ENCODE data around the gene LRP1B.

LRP1B gene

GRCh38 chr2:141323571-141323970 lies 807.2 kb downstream of the LRP1B start:
- no peak for DNase-seq (ENCODE audit: low read depth)
- H3K4me3 ChIP-seq (ENCODE audit: low read depth, low read length), result no peak overlapping the region

- no peak overlapping the region for H3K4me3 ChIP-seq (ENCODE audit: low read depth, low read length)
- no peak for DNase-seq (ENCODE audit: low read depth)
Observed at GRCh38 chr2:141317986-141318385, 812.8 kb downstream of the LRP1B start.

DNA sequence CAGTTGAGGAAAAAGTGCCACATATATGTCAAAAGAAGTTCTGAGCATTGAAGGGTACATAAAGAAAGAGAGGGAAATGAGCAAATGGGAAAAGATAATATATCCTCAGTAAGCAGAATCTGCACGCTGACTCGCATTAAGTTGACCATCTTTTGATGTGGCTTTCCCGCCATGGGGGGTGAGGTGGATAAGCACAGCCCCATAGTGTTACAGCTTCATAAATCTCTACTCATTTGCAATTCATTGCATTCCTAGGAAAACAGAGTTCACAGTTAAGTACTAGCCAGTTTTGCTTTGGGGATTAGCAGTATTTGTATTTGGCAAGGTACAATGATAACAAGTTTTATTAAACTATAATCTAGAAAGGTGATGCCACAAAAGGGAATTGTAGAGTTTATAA lies 814.2 kb downstream of the LRP1B start:
- no peak for DNase-seq (ENCODE audit: low read depth)
- no peak overlapping the region for H3K4me3 ChIP-seq (ENCODE audit: low read depth, low read length)

- H3K4me3 ChIP-seq (ENCODE audit: low read depth, low read length), result no peak overlapping the region
- no peak for DNase-seq (ENCODE audit: low read depth)
Observed at GRCh38 chr2:141316103-141316502, 814.7 kb downstream of the LRP1B start.

DNA sequence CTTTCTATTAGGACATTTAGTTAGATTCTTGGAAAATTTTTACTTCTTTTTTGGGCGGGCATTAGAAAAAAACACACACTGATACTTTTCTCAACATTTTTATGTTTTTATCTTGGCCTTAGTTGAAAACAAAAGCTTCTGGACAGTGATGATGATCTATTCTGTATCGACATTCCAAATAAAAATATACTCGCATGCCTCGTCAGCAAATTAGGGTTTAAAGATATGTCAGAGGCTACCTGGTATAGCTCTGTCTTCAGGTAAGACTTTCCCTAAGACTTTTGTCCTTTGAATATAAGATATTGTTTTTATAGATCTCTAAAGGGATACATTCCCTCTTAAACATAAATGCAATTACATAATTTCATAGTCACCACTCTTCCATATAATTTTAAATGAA lies 816.8 kb downstream of the LRP1B start:
- no peak overlapping the region for H3K4me3 ChIP-seq (ENCODE audit: low read depth, low read length)
- no peak for DNase-seq (ENCODE audit: low read depth)

- no peak for DNase-seq (ENCODE audit: low read depth)
- no peak overlapping the region for H3K4me3 ChIP-seq (ENCODE audit: low read depth, low read length)
Observed at GRCh38 chr2:141311430-141311829, 819.4 kb downstream of the LRP1B start.

GRCh38 chr2:141306368-141306767 lies 824.4 kb downstream of the LRP1B start:
- no peak for DNase-seq (ENCODE audit: low read depth)
- no peak overlapping the region for H3K4me3 ChIP-seq (ENCODE audit: low read depth, low read length)

DNA sequence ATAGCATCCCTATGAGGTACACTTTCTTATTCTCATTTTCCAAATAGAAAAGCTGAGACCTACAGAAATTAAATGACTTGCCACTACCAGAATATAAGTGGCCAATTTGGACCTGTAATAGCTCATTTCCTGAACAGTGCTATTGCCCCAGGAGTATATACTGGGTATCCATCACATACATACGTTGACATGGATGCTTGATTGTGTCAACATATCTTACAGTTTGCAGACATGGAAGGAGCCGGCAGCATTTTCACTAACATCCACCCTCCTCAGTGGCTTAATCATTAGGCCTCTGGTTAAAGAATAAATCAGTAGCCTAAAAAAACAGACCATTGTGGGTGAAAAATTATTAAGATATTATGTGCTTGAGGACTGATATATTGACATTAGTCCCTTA lies 829.3 kb downstream of the LRP1B start:
- H3K4me3 ChIP-seq (ENCODE audit: low read depth, low read length), result no peak overlapping the region
- no peak for DNase-seq (ENCODE audit: low read depth)

DNA sequence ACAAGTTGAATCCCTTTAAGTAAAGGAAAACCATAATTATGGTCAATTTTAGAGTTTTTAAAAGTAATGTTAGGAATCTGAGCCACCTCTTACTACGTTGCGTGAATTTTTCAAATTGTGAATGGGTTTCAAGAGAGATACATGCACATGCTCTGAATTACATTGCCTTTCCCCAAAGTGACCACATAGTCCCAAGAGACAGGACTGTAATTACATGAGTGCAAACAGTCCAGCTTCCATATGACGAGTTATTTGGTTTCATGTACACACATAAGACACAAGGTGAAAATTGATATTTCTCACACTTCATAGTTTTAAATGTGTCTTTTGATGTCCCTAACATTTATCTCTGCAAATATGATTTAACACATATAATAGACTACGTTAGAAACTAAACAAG lies 850.8 kb downstream of the LRP1B start:
- no peak overlapping the region for H3K4me3 ChIP-seq (ENCODE audit: low read depth, low read length)
- no peak for DNase-seq (ENCODE audit: low read depth)

- H3K4me3 ChIP-seq (ENCODE audit: low read depth, low read length), result no peak overlapping the region
- no peak for DNase-seq (ENCODE audit: low read depth)
Observed at GRCh38 chr2:141271346-141271745, 859.5 kb downstream of the LRP1B start.

DNA sequence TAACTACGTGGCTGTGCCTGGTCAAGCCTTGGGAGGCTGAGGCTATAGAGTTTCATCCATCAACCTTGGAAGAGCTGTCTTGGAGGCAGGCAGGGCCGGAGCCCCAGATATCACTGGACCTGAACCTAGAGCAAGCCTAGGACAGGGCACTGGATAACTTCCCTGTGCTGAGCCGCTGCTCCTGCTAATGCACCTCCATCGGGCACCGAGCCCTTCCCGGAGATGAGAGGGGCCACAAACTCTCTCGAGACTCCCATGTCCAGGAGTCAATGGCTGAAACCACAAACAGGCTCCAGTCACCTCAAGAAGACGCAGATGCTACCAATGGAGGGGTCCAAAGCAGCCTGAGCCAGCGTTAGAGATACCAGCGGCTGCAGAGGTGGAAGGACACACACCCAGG lies 866.0 kb downstream of the LRP1B start:
- no peak overlapping the region for H3K4me3 ChIP-seq (ENCODE audit: low read depth, low read length)
- DNase-seq (ENCODE audit: low read depth), result no peak

- H3K4me3 ChIP-seq (ENCODE audit: low read depth, low read length), result no peak overlapping the region
- no peak for DNase-seq (ENCODE audit: low read depth)
Observed at GRCh38 chr2:141260911-141261310, 869.9 kb downstream of the LRP1B start.

DNA sequence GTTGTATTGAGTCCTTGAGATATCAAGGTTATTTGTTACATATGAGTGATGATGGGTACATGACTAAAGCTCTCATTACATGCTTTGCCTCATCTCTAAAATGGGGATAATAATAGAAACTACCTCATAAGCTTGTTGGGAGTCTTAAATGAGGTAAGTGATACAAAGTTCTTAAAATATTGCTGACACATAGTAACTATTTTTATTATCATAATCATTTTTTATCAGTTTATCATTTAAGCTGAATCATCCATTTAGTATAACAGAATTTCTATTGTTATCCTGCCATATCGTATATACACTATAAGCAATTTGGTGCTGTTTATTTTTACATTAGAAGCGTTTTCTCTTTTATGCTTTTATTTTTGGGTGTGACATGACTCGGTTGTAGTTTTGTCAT lies 871.1 kb downstream of the LRP1B start:
- no peak overlapping the region for H3K4me3 ChIP-seq (ENCODE audit: low read depth, low read length)
- DNase-seq (ENCODE audit: low read depth), result no peak

DNA sequence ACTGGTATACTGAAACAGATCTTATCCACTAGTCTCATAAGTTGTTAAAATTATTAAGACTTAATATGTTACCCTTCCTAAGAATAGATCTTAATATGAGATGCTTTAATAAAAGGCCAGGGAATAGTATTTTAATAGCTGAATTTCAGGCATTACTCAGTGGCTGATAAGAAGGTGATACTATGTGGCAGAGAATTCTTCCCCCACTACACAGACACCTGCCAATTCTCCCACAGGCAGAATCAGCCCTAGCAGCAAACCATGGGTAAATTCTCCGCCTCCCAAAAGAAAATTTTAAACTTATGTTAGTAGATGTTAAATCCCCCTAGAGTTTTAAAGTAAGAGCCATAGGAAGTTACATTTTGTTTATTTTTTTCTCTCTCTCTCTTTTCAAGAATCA lies 888.8 kb downstream of the LRP1B start:
- H3K4me3 ChIP-seq (ENCODE audit: low read depth, low read length), result no peak overlapping the region
- no peak for DNase-seq (ENCODE audit: low read depth)

- no peak overlapping the region for H3K4me3 ChIP-seq (ENCODE audit: low read depth, low read length)
- DNase-seq (ENCODE audit: low read depth), result no peak
Observed at GRCh38 chr2:141226560-141226959, 904.3 kb downstream of the LRP1B start.

DNA sequence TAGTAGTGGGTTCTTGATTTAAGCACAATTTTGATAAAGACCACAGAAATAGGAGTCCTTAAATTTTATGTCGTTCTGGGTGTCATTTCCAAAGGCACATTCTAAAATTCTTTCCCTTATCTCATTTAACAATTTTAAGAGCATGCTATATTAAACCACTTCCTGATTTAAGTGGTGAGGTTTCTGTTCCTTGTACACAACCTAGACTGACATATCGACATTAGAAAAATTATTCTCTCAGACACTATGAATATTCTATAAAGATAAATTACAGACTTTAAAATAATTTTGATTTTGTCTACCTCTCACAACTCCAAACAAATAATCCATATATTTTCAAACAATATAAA lies 923.8 kb downstream of the LRP1B start:
- H3K4me3 ChIP-seq (ENCODE audit: low read depth, low read length), result no peak overlapping the region
- no peak for DNase-seq (ENCODE audit: low read depth)

DNA sequence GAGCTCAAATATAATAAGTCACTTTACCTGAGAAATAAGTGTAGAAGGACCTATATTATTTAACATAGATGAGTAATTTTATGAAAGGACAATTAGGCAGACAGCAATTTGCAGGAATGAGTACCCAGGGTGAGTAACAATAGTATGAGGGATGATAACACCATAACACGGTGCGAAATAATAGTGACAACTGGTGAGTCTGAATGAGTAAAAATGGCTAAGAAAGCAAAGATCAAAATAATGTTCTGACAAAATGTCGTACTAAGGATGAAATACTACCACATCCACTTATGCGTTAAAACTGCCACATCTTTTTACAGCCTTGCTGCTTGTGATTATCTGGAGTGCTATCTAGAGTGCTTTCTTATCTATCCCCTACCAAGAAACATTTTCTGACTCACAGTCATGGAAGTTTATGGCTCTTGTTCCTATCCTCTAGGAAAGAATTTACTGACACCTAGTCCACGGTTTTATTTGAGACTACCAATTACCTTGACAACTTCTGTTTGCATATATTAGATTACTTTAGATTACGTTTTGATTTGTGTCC lies 929.7 kb downstream of the LRP1B start:
- no peak overlapping the region for H3K4me3 ChIP-seq (ENCODE audit: low read depth, low read length)
- DNase-seq (ENCODE audit: low read depth), result no peak

GRCh38 chr2:141200191-141200590 lies 930.6 kb downstream of the LRP1B start:
- no peak overlapping the region for H3K4me3 ChIP-seq (ENCODE audit: low read depth, low read length)
- no peak for DNase-seq (ENCODE audit: low read depth)

DNA sequence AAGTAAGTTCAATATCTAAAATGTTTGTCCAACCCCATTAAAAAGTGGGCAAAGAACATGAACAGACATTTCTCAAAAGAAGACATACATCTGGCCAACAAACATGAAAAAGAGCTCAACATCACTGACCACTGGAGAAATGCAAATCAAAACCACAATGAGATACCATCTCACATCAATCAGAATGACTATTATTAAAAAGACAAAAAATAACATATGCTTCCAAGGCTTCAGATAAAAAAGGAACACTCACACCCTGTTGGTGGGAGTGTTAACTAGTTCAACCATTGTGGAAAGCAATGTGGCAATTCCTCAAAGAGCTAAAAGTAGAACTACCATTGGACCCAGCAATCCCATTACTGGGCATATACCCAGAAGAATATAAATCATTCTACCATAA lies 931.1 kb downstream of the LRP1B start:
- DNase-seq (ENCODE audit: low read depth), result no peak
- H3K4me3 ChIP-seq (ENCODE audit: low read depth, low read length), result no peak overlapping the region

- no peak for DNase-seq (ENCODE audit: low read depth)
- H3K4me3 ChIP-seq (ENCODE audit: low read depth, low read length), result no peak overlapping the region
Observed at GRCh38 chr2:141195087-141195486, 935.7 kb downstream of the LRP1B start.

DNA sequence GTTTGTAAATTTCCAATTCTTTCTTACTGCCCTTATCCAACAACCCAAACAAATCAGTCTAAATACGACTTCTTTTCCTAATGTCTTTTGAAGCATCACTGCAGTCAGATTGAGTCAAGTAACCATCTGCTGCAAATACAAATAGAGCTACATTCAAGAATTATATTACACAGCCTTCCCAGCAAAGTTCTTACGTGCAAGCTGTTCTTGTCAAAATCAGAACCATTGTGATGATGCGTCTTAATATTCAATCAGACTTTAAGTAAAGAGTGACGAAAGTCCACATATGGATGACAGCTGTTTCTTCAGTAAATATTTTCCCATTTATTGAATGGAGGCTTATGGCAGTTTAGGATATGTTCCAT lies 943.8 kb downstream of the LRP1B start:
- no peak for DNase-seq (ENCODE audit: low read depth)
- H3K4me3 ChIP-seq (ENCODE audit: low read depth, low read length), result no peak overlapping the region

GRCh38 chr2:141186413-141187074 lies 944.3 kb downstream of the LRP1B start:
- no peak for DNase-seq (ENCODE audit: low read depth)
- H3K4me3 ChIP-seq (ENCODE audit: low read depth, low read length), result no peak overlapping the region
